Upper lobe of left lung (tissue), 6 donors: ENCODE data around the gene MYLK. TPM values are rescaled to one million over a fixed set of nuclear protein-coding genes. Genes with fewer than 3 reads are reported as not detected.

Source experiments
- ATAC-seq, 2 donors: fragments of 200-7000 bp; cut with Tn5 transposase; one replicate each; pipeline ENCODE4 v1.9.1; 2022; ENCODE audit warnings: mild to moderate bottlenecking in 2 of 2, moderate library complexity in 2 of 2; ENCODE audit not compliant: low FRiP score in 2 of 2
- DNase-seq, 2 donors: peaks; one replicate each; pipeline ENCODE4 v3.0.0-alpha.2; 2019 to 2020
- H3K27ac ChIP-seq, 4 donors: fragments of 200-600 bp; sonication (generic); one replicate each; pipeline ENCODE4 v1.5.1; 2016 to 2019
- H3K27me3 ChIP-seq, 4 donors: fragments of 200-600 bp; sonication (generic); one replicate each; pipeline ENCODE4 v1.5.1; 2017 to 2019
- H3K36me3 ChIP-seq, 4 donors: fragments of 200-600 bp; sonication (generic); one replicate each; pipeline ENCODE4 v1.5.1; 2016 to 2019
- H3K4me1 ChIP-seq, 4 donors: fragments of 200-600 bp; sonication (generic); one replicate each; pipeline ENCODE4 v1.5.1; 2018 to 2019
- H3K4me3 ChIP-seq, 4 donors: fragments of 200-600 bp; sonication (generic); one replicate each; pipeline ENCODE4 v1.5.1; 2017 to 2019; ENCODE audit warnings: mild to moderate bottlenecking in 2 of 4, moderate library complexity in 1 of 4
- H3K9me3 ChIP-seq, 4 donors: fragments of 200-600 bp; sonication (generic); one replicate each; pipeline ENCODE4 v1.5.1; 2018 to 2019
- CTCF ChIP-seq, 6 experiments: fragments of 450-650 bp in 4 of 6; fragments of 200-600 bp in 2 of 6; sonication (generic) in 2 of 6; IDR thresholded peaks; one replicate each; pipeline ENCODE4 v1.5.1; 2016 to 2019; ENCODE audit warnings: antibody characterized with exemption in 6 of 6
- EP300 ChIP-seq, 4 donors: sonication (generic); formaldehyde crosslinking; IDR thresholded peaks; one replicate each; pipeline ENCODE4 v1.5.1; 2017; ENCODE audit warnings: antibody characterized with exemption in 4 of 4, control low read depth in 2 of 4
- POLR2A ChIP-seq, 4 donors: fragments of 450-650 bp; IDR thresholded peaks; one replicate each; pipeline ENCODE4 v1.5.1; 2016 to 2017; ENCODE audit warnings: antibody characterized with exemption in 4 of 4, mild to moderate bottlenecking in 2 of 4
- POLR2AphosphoS5 ChIP-seq, 2 donors: sonication (generic); formaldehyde crosslinking; IDR thresholded peaks; one replicate each; pipeline ENCODE4 v1.5.1; 2017; ENCODE audit warnings: antibody characterized with exemption in 2 of 2
- WGBS, 2 donors: methylation state at CpG; one replicate each; pipeline ENCODE4 v1.1.5; 2017 to 2018; 5-methylcytosine and 5-hydroxymethylcytosine counted together
- total RNA-seq, 6 donors: library from RNA; depleted of rRNA in 4 of 6; stranded (reverse); fragments of >200 nt in 4 of 6; gene quantifications; one replicate each; pipeline versions ENCODE4 v1.1.0 to v1.2.1, GENCODE V29; 2016 to 2021
- donor health status: DM: no; HTN: no; CAD: no; lungs with moderate emphysema.
- donor health status: DM: no; HTN: yes; CAD: no; lungs with severe emphysema.

The MYLK gene
- total RNA-seq, 6 donors from 2014 or later: 105 to 378 (median 160) TPM

- Histone ChIP-seq H3K27ac (no peak overlapping the region), H3K4me3 (no peak overlapping the region), H3K4me1 (no peaks in the 10 kb centered on the region), H3K36me3 (no peaks in the 10 kb centered on the region), H3K27me3 (no peaks in the 10 kb centered on the region), H3K9me3 (no peaks in the 10 kb centered on the region)
- no peak for ATAC-seq
- TF ChIP-seq EP300 (IDR thresholded peaks at IDR 0.05) (no peak), POLR2A (IDR thresholded peaks at IDR 0.05) (no peak), CTCF (IDR thresholded peaks at IDR 0.05) (no peak), POLR2AphosphoS5 (IDR thresholded peaks at IDR 0.05) (no peak)
- no peak for DNase-seq
- WGBS, 2 donors: 71 to 100% methylated on average over 1 to 2 of the region's 2 CpGs
Observed at GRCh38 chr3:123807820-123808219, 76.3 kb downstream of the MYLK start.

- Histone ChIP-seq H3K9me3 (no peaks in the 10 kb centered on the region), H3K27me3 (no peaks in the 10 kb centered on the region), H3K4me3 (no peak overlapping the region), H3K36me3 (no peaks in the 10 kb centered on the region), H3K4me1 (no peaks in the 10 kb centered on the region), H3K27ac (no peak overlapping the region)
- TF ChIP-seq POLR2A (IDR thresholded peaks at IDR 0.05) (no peak), CTCF (IDR thresholded peaks at IDR 0.05) (no peak), POLR2AphosphoS5 (IDR thresholded peaks at IDR 0.05) (no peak), EP300 (IDR thresholded peaks at IDR 0.05) (no peak)
- ATAC-seq (no peak), DNase-seq (no peak)
- 72 to 74% methylated on average over 2 of the region's 2 CpGs for WGBS, 2 donors
Observed at GRCh38 chr3:123805504-123805903, 78.6 kb downstream of the MYLK start.

GRCh38 chr3:123805101-123805500 lies 79.0 kb downstream of the MYLK start:
- no peaks in the 10 kb centered on the region for H3K4me1 ChIP-seq
- 91 to 93% methylated on average over 7 of the region's 7 CpGs for WGBS, 2 donors
- H3K27ac ChIP-seq: no peak overlapping the region
- H3K27me3 ChIP-seq: no peaks in the 10 kb centered on the region
- DNase-seq (no peak), ATAC-seq (no peak)
- H3K9me3 ChIP-seq: no peaks in the 10 kb centered on the region
- H3K4me3 ChIP-seq: no peak overlapping the region
- H3K36me3 ChIP-seq: no peaks in the 10 kb centered on the region
- no peak for TF ChIP-seq EP300 (IDR thresholded peaks at IDR 0.05)
- TF ChIP-seq CTCF (IDR thresholded peaks at IDR 0.05): no peak
- TF ChIP-seq POLR2A (IDR thresholded peaks at IDR 0.05): no peak
- no peak for TF ChIP-seq POLR2AphosphoS5 (IDR thresholded peaks at IDR 0.05)

DNA sequence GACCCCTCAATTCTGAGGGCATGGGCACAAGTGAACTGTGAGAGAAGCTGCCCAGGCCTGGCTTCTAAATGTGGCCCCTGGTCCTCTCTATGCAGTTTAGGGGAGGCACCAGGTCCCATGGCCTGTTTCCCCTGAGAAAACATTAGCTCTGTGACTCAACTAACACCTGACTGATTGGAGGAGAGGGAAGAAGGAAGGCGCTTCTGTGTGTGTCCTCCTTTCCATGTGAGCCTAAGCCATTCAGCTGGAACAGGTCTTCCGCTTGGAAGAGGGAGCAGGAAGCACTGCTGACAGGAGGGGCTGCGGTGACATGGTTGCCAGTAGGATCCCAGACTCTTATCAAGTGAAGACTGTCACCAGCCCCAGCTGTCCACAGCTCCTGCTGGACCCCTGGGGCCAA lies 79.5 kb downstream of the MYLK start:
- 90 to 100% methylated on average over 3 of the region's 3 CpGs for WGBS, 2 donors
- ATAC-seq: no peak
- TF ChIP-seq EP300 (IDR thresholded peaks at IDR 0.05) (no peak), POLR2A (IDR thresholded peaks at IDR 0.05) (no peak), CTCF (IDR thresholded peaks at IDR 0.05) (no peak), POLR2AphosphoS5 (IDR thresholded peaks at IDR 0.05) (no peak)

DNA sequence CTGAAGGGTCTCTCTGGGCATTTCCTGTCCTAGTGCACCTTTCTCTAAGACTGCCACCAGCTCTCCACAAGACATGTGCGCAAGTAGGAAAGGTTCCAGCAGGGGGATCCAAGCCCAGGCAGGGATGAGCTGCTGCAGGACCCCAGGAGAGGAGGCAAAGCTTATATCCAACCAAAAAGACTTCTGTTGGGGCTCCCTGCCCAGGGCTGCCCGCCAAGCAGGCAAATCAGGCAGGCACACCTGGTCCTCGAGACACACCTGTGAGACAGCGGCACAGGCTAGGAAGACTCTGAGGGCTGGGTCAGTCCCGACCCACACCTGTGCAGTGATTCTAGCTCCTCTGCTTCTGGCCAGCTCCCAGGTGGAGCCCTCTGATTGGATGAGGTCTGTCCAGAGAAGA lies 80.6 kb downstream of the MYLK start:
- H3K4me1 ChIP-seq: no peaks in the 10 kb centered on the region
- no peaks in the 10 kb centered on the region for H3K9me3 ChIP-seq
- no peak for TF ChIP-seq POLR2A (IDR thresholded peaks at IDR 0.05)
- TF ChIP-seq POLR2AphosphoS5 (IDR thresholded peaks at IDR 0.05): no peak
- TF ChIP-seq EP300 (IDR thresholded peaks at IDR 0.05): no peak
- TF ChIP-seq CTCF (IDR thresholded peaks at IDR 0.05): no peak
- H3K27me3 ChIP-seq: no peaks in the 10 kb centered on the region
- no peak overlapping the region for H3K27ac ChIP-seq
- H3K36me3 ChIP-seq: no peaks in the 10 kb centered on the region
- DNase-seq (no peak), ATAC-seq (no peak)
- H3K4me3 ChIP-seq: no peak overlapping the region
- 69 to 70% methylated on average over 5 of the region's 5 CpGs for WGBS, 2 donors

More for the DNA sequence above, 79.5 kb downstream of the MYLK start:
- no peaks in the 10 kb centered on the region for H3K4me1 ChIP-seq
- no peaks in the 10 kb centered on the region for H3K27me3 ChIP-seq
- H3K4me3 ChIP-seq: no peak overlapping the region
- no peaks in the 10 kb centered on the region for H3K9me3 ChIP-seq
- H3K27ac ChIP-seq: no peak overlapping the region
- H3K36me3 ChIP-seq: no peaks in the 10 kb centered on the region
- DNase-seq: no peak
